ENCODE results near the gene SLC2A4RG. TPM values are rescaled to one million over a fixed set of nuclear protein-coding genes. Genes with fewer than 3 reads are reported as not detected.

Gene SLC2A4RG
- polyA plus RNA-seq, 1 of the 3 experiments (the other 2 are of a cell fraction), result 90.9 TPM

DNA sequence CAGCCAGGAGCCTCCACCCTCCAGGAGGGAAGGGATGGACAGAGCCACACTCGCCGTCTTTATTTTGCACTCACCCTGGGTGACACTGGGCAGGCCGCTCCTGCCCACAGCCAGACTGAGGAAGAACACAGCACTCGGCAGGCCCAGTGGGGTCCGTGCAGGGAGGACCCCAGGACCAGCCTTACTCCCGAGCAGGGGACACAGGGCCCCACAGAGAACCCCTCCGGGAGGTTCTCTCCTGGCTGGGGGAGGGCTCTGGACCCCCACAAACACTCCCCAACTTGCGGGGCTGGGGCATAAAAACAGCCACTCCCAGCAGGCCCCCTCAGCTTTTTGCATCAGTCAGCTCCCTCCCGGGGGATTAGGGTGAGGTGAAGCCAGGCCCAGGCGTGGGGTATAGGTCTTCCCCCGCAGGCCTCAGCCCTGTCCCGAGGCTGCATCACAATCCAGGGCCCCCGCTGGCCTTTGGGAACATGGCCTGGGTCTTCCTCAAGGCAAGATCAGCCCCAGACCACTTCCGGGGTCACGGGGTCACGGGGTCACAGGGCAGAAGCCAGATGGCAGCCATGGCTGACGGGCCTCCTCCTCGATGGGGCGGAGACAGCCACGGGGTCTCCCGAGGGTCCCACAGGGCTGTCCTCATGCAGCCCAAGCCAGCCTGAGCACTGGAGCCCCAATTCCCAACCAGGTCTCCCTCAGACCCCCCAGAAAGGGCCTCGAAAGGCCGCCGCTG is 39.9 kb upstream of the SLC2A4RG start:
- Histone ChIP-seq H3K4me2 (peak overlapping the region; percentile 72; the same call in 1 of the 2 replicates), H3K4me3 (ENCODE audit: low read depth in 2 of 2, low read length in 1 of 2) (no peak overlapping the region), H3K9me3 (no peaks in the 10 kb centered on the region), H3K9ac (peak overlapping the region; percentile 61), H3K4me1 (ENCODE audit: control insufficient read depth in 1 of 2, insufficient read depth in 2 of 2, low read depth in 1 of 2, low read length in 1 of 2) (peaks cover 22 to 30% of the 10 kb centered on the region in 2 experiments; a peak in 3 of 4 replicates), H4K20me1 (ENCODE audit: insufficient read depth) (no peaks in the 10 kb centered on the region), H3K27ac (ENCODE audit: low read depth in 2 of 2, low read length in 1 of 2) (peak overlapping the region; percentile 28 to 85), H2AFZ (ENCODE audit: low read depth) (no peak overlapping the region), H3K9me2 (no peaks in the 10 kb centered on the region), H3K27me3 (ENCODE audit: insufficient read depth) (no peaks in the 10 kb centered on the region), H3K36me3 (replicated peaks in 1 of 2; ENCODE audit: control insufficient read depth in 1 of 2, insufficient read depth in 2 of 2, low read length in 1 of 2) (peaks cover 4 to 14% of the 10 kb centered on the region in 2 experiments), H3K79me2 (ENCODE audit: insufficient read depth) (no peaks in the 10 kb centered on the region; the same call in 1 of the 2 replicates), H3F3A (replicated peaks; ENCODE audit: insufficient read depth) (no peaks in the 10 kb centered on the region)
- CTCF ChIA-PET, result interaction anchor here (1.7 kb wide), 1 partner anchor 203 kb away, joined by 4 read pairs; no protein-coding TSS in a partner anchor
- WGBS (ENCODE audit: low lambda C conversion rate), result 76% methylated on average over 12 of the region's 24 CpGs
- POLR2A ChIA-PET, result no interaction called here
- DNase-seq, result peak; percentile 42
- TF ChIP-seq, protein P1, sequence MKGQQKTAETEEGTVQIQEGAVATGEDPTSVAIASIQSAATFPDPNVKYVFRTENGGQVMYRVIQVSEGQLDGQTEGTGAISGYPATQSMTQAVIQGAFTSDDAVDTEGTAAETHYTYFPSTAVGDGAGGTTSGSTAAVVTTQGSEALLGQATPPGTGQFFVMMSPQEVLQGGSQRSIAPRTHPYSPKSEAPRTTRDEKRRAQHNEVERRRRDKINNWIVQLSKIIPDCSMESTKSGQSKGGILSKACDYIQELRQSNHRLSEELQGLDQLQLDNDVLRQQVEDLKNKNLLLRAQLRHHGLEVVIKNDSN (IDR thresholded peaks at IDR 0.05; ENCODE audit: borderline replicate concordance, low read depth), result no peak
- TF ChIP-seq POLR2AphosphoS5 (IDR thresholded peaks at IDR 0.05; ENCODE audit: low read depth, low read length) (0 out of 2 replicates have a peak, but pooled peaks have one; percentile 5), ELF1 (IDR thresholded peaks at IDR 0.05) (0 out of 2 replicates have a peak, but pooled peaks have one; percentile 22)

- ChIA-PET POLR2A (no interaction called here), CTCF (interaction anchor here (0.5 to 1.7 kb wide), 2 partner anchors 162 to 274 kb away, joined by 5 to 6 read pairs; no protein-coding TSS in a partner anchor)
- H3K9me2 ChIP-seq, result no peaks in the 10 kb centered on the region
- no peak overlapping the region for H3K4me2 ChIP-seq
- DNase-seq, result peak; percentile 38
- H3K4me3 ChIP-seq (ENCODE audit: low read depth in 2 of 2, low read length in 1 of 2), result no peak overlapping the region
- no peaks in the 10 kb centered on the region for H3K9me3 ChIP-seq
- TF ChIP-seq POLR2AphosphoS5 (IDR thresholded peaks at IDR 0.05; ENCODE audit: low read depth, low read length), result 0 out of 2 replicates have a peak, but pooled peaks have one; percentile 2
- TF ChIP-seq NFIC (IDR thresholded peaks at IDR 0.05; ENCODE audit: borderline replicate concordance), result no peak
- no peak overlapping the region for H2AFZ ChIP-seq (ENCODE audit: low read depth)
- WGBS (ENCODE audit: low lambda C conversion rate), result 95% methylated on average over 16 of the region's 43 CpGs
- peaks cover 10 to 22% of the 10 kb centered on the region in 2 experiments for H3K36me3 ChIP-seq (replicated peaks in 1 of 2; ENCODE audit: control insufficient read depth in 1 of 2, insufficient read depth in 2 of 2, low read length in 1 of 2)
- H3K27ac ChIP-seq (ENCODE audit: low read depth in 2 of 2, low read length in 1 of 2), result peak overlapping the region in 1 of 2 experiments; percentile 85; a peak in 2 of 4 replicates
- no peaks in the 10 kb centered on the region for H3K27me3 ChIP-seq (ENCODE audit: insufficient read depth)
- no peaks in the 10 kb centered on the region for H4K20me1 ChIP-seq (ENCODE audit: insufficient read depth)
- peaks cover 22 to 30% of the 10 kb centered on the region in 2 experiments; a peak in 3 of 4 replicates for H3K4me1 ChIP-seq (ENCODE audit: control insufficient read depth in 1 of 2, insufficient read depth in 2 of 2, low read depth in 1 of 2, low read length in 1 of 2)
- no peaks in the 10 kb centered on the region for H3F3A ChIP-seq (replicated peaks; ENCODE audit: insufficient read depth)
- peaks cover 7% of the 10 kb centered on the region; the same call in 1 of the 2 replicates for H3K79me2 ChIP-seq (ENCODE audit: insufficient read depth)
- H3K9ac ChIP-seq, result no peak overlapping the region
These were observed 39.2 kb upstream of the SLC2A4RG start for GRCh38 chr20:63700199-63701050.

DNA sequence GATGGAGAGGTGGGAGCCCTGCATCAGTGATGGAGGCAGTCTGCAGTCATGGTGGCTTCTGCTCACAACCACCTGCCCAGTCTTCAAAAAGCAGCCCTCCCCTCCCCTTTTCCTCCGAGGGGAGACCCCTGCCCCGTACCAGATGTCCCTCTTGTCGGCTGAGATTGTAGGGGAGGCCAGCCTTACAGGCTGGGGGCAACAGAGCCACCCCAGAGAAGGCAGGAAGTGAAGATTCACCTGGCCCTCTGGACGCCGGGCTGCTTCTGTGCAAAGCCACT is 38.6 kb upstream of the SLC2A4RG start:
- POLR2A ChIA-PET, result no interaction called here
- no CpG with 5 or more reads among the region's 5 CpGs for WGBS (ENCODE audit: low lambda C conversion rate)
- Histone ChIP-seq H3K9ac (no peak overlapping the region), H3K4me3 (ENCODE audit: low read depth in 2 of 2, low read length in 1 of 2) (no peak overlapping the region), H3F3A (replicated peaks; ENCODE audit: insufficient read depth) (no peaks in the 10 kb centered on the region), H2AFZ (ENCODE audit: low read depth) (no peak overlapping the region), H3K36me3 (replicated peaks in 1 of 2; ENCODE audit: control insufficient read depth in 1 of 2, insufficient read depth in 2 of 2, low read length in 1 of 2) (peaks cover 15 to 23% of the 10 kb centered on the region in 2 experiments), H3K4me2 (no peak overlapping the region), H3K9me2 (no peaks in the 10 kb centered on the region), H3K79me2 (ENCODE audit: insufficient read depth) (peaks cover 13% of the 10 kb centered on the region), H3K4me1 (ENCODE audit: control insufficient read depth in 1 of 2, insufficient read depth in 2 of 2, low read depth in 1 of 2, low read length in 1 of 2) (peaks cover 22 to 29% of the 10 kb centered on the region in 2 experiments; a peak in 3 of 4 replicates), H3K27ac (ENCODE audit: low read depth in 2 of 2, low read length in 1 of 2) (no peak overlapping the region; a peak in 1 of 4 replicates), H3K27me3 (ENCODE audit: insufficient read depth) (no peaks in the 10 kb centered on the region), H3K9me3 (no peaks in the 10 kb centered on the region), H4K20me1 (ENCODE audit: insufficient read depth) (no peaks in the 10 kb centered on the region)
- no peak for DNase-seq
- CTCF ChIA-PET, result interaction anchor here (0.5 to 1.7 kb wide), 3 partner anchors 86 to 275 kb away, joined by 4 to 6 read pairs (median 5); no protein-coding TSS in a partner anchor
- TF ChIP-seq, protein P2, sequence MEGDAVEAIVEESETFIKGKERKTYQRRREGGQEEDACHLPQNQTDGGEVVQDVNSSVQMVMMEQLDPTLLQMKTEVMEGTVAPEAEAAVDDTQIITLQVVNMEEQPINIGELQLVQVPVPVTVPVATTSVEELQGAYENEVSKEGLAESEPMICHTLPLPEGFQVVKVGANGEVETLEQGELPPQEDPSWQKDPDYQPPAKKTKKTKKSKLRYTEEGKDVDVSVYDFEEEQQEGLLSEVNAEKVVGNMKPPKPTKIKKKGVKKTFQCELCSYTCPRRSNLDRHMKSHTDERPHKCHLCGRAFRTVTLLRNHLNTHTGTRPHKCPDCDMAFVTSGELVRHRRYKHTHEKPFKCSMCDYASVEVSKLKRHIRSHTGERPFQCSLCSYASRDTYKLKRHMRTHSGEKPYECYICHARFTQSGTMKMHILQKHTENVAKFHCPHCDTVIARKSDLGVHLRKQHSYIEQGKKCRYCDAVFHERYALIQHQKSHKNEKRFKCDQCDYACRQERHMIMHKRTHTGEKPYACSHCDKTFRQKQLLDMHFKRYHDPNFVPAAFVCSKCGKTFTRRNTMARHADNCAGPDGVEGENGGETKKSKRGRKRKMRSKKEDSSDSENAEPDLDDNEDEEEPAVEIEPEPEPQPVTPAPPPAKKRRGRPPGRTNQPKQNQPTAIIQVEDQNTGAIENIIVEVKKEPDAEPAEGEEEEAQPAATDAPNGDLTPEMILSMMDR (IDR thresholded peaks at IDR 0.05), result no peak
- TF ChIP-seq CHD2 (IDR thresholded peaks at IDR 0.05; ENCODE audit: low read length, partially characterized antibody) (no peak), TAF1 (IDR thresholded peaks at IDR 0.05; ENCODE audit: borderline replicate concordance, low read depth, low read length) (no peak)

Data from SK-N-SH (cell line).